Measurements from ENCODE around the gene LSM7.

GRCh38 chr19:2282062-2282861 lies 46.1 kb downstream of the LSM7 start, which contains the start of gene PEAK3:
- no peak for TF ChIP-seq CTCF (IDR thresholded peaks at IDR 0.05; ENCODE audit: low read length)
- TF ChIP-seq EZH2 (IDR thresholded peaks at IDR 0.05; ENCODE audit: borderline replicate concordance, low read length) = no peak

All from OCI-LY1 (cell line).